HepG2 (cell line): ENCODE measurements around the gene SMIM13. TPM values are rescaled to one million over a fixed set of nuclear protein-coding genes. Genes with fewer than 3 reads are reported as not detected.

Source experiments
- CBX2 ChIP-seq, 2 experiments: fragments of 200-600 bp in 1 of 2; sonication (generic); formaldehyde crosslinking in 1 of 2; IDR thresholded peaks; 2 replicates each; pipeline versions ENCODE4 v1.7.0 to v1.8.1; 2018 to 2022; ENCODE audit warnings: low read depth in 2 of 2, low read length in 1 of 2, mild to moderate bottlenecking in 1 of 2, missing genetic modification reagents in 1 of 2
- FOXJ3 ChIP-seq: sonication (generic); formaldehyde crosslinking; IDR thresholded peaks from 2 replicates; pipeline ENCODE4 v1.4.0; 2020; ENCODE audit warnings: missing genetic modification reagents, mild to moderate bottlenecking, borderline replicate concordance
- HES4 ChIP-seq: sonication (generic); formaldehyde crosslinking; IDR thresholded peaks from 2 replicates; pipeline ENCODE4 v1.9.0; 2021; ENCODE audit warnings: mild to moderate bottlenecking, missing genetic modification reagents, borderline replicate concordance
- IKZF1 ChIP-seq: fragments of 450-650 bp; IDR thresholded peaks from 2 replicates; pipeline ENCODE4 v1.7.1; 2016
- KDM5B ChIP-seq: sonication (generic); formaldehyde crosslinking; IDR thresholded peaks from 2 replicates; pipeline ENCODE4 v1.4.0; 2020; ENCODE audit warnings: missing genetic modification reagents, mild to moderate bottlenecking, borderline replicate concordance
- KDM6A ChIP-seq: IDR thresholded peaks from 2 replicates; pipeline ENCODE4 v1.6.1; 2016; ENCODE audit warnings: low read depth
- RAD21 ChIP-seq: fragments of 450-650 bp; formaldehyde crosslinking; IDR thresholded peaks from 2 replicates; pipeline ENCODE4 v1.5.0; 2020; ENCODE audit warnings: mild to moderate bottlenecking
- SETDB1 ChIP-seq: sonication (generic); formaldehyde crosslinking; IDR thresholded peaks from 2 replicates; pipeline ENCODE4 v1.5.1; 2020; ENCODE audit warnings: missing genetic modification reagents, mild to moderate bottlenecking, borderline replicate concordance
- SOX5 ChIP-seq: IDR thresholded peaks from 2 replicates; pipeline ENCODE4 v1.6.1; 2016; ENCODE audit warnings: borderline replicate concordance
- SP1 ChIP-seq, 2 experiments: fragments of 450-650 bp in 1 of 2; sonication (generic) in 1 of 2; formaldehyde crosslinking in 1 of 2; IDR thresholded peaks; 2 replicates each; pipeline versions ENCODE4 v1.4.0 to v1.6.1; 2016 to 2020; ENCODE audit warnings: missing genetic modification reagents in 1 of 2
- TCF12 ChIP-seq, 2 experiments: fragments of 450-650 bp in 1 of 2; sonication (generic) in 1 of 2; formaldehyde crosslinking in 1 of 2; IDR thresholded peaks; 2 replicates each; pipeline versions ENCODE4 v1.6.1 to v1.8.0; 2017 to 2022; ENCODE audit warnings: antibody characterized with exemption in 1 of 2, mild to moderate bottlenecking in 1 of 2, missing genetic modification reagents in 1 of 2, moderate library complexity in 1 of 2
- TOPORS ChIP-seq: sonication (generic); formaldehyde crosslinking; IDR thresholded peaks from 2 replicates; pipeline ENCODE4 v1.8.0; 2023; ENCODE audit warnings: mild to moderate bottlenecking, missing genetic modification reagents
- TSC22D2 ChIP-seq: sonication (generic); formaldehyde crosslinking; IDR thresholded peaks from 2 replicates; pipeline ENCODE4 v1.5.1; 2020; ENCODE audit warnings: missing genetic modification reagents, mild to moderate bottlenecking, borderline replicate concordance
- ZBTB7B ChIP-seq: sonication (generic); formaldehyde crosslinking; IDR thresholded peaks from 2 replicates; pipeline ENCODE4 v1.4.0; 2020; ENCODE audit warnings: missing genetic modification reagents
- ZNF230 ChIP-seq: sonication (generic); formaldehyde crosslinking; IDR thresholded peaks from 2 replicates; pipeline ENCODE4 v1.4.0; 2020; ENCODE audit warnings: mild to moderate bottlenecking, missing genetic modification reagents
- ZNF253 ChIP-seq: sonication (generic); formaldehyde crosslinking; IDR thresholded peaks from 2 replicates; pipeline ENCODE4 v1.8.0; 2022; ENCODE audit warnings: mild to moderate bottlenecking, missing genetic modification reagents, borderline replicate concordance
- polyA plus RNA-seq, 8 experiments: library from polyadenylated mRNA; depleted of rRNA in 3 of 8; stranded (reverse) in 7 of 8; unstranded in 1 of 8; fragments of >200 nt; fragmentation: Illumina TruSeq in 4 of 8; extraction: Trizol in 4 of 8; gene quantifications; 2 replicates each; pipeline versions ENCODE4 v1.2.1 to v1.2.3, GENCODE V29; 2011 to 2016; ENCODE audit warnings: low read depth in 4 of 8, missing spikeins in 1 of 8, mixed read lengths in 1 of 8; ENCODE audit not compliant: insufficient read depth in 1 of 8
- total RNA-seq, 5 experiments: library from RNA; depleted of rRNA; stranded (reverse); fragments of >200 nt; fragmentation: Illumina TruSeq; extraction: Trizol; gene quantifications; 2 replicates each; pipeline ENCODE4 v1.2.3, GENCODE V29; 2016; ENCODE audit warnings: low read depth in 1 of 5
- TF ChIP-seq, protein P1 (sequence below): sonication (generic); formaldehyde crosslinking; IDR thresholded peaks from 2 replicates; pipeline ENCODE4 v1.4.0; 2020; ENCODE audit warnings: missing genetic modification reagents; ENCODE audit errors: not compliant biosample characterization
- TF ChIP-seq, protein P2 (sequence below): sonication (generic); formaldehyde crosslinking; IDR thresholded peaks from 2 replicates; pipeline ENCODE4 v1.5.1; 2020; ENCODE audit warnings: missing genetic modification reagents, mild to moderate bottlenecking, borderline replicate concordance
- TF ChIP-seq, protein P3 (sequence below): sonication (generic); formaldehyde crosslinking; IDR thresholded peaks from 2 replicates; pipeline ENCODE4 v1.4.0; 2020; ENCODE audit warnings: missing genetic modification reagents
- TF ChIP-seq, protein P4 (sequence below): sonication (generic); formaldehyde crosslinking; IDR thresholded peaks from 2 replicates; pipeline ENCODE4 v1.4.0; 2020; ENCODE audit warnings: mild to moderate bottlenecking, missing genetic modification reagents

The SMIM13 gene
- total and polyA plus RNA-seq, 2 of the 13 experiments (the other 11 are each of a cell fraction or from before 2014, with no cell fraction given) = 2.7 to 10.2 TPM

DNA sequence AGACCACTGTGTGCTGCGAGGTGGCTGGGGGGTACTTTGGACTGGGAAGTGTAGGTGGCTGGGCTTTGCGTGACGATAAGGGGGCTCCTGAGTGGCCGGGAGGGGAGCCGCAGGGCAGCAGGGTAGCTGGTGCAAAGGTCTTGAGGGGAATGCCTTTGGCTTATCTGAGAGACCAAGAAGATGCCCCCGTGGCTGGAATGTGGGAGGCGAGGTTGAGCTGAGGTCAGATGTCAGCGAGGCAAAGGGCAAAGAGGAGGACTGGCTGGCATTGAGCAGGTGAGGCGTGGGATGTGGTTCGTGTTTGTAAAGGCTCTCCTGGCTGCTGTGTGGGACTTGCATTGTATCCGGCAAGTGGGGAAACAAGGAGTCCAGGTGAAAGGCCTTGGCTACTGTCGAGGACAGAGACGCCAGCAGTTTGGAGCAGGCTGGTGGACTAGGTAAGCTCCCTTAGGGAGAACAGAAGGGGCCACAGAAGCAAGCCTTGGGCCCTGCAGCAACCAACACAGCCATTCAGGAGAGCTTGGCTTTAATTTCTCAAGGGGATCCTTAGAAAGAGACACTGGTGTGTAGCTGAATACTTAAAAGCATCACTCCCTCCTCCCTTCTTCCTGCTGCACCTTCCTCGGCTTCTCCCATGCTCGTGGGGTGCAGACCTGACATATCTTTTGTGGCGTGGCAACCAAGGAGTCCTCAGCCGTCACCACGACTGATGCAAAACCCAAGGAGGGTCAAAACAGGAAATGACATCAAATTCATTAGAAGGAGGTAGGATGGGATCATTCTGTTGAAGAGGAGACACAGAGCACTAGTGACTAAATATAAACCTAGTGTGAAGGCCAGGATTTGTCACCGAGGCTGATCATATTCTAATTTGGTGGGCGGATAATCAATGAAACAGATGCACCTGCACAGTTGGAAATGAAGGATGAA lies 71.3 kb downstream of the SMIM13 start (continued):
- TF ChIP-seq ZNF253 (CRISPR knock-in tag) (no peak), SETDB1 (CRISPR knock-in tag) (no peak), SOX5 (CRISPR knock-in tag) (no peak), KDM6A (CRISPR knock-in tag) (no peak), TSC22D2 (CRISPR knock-in tag) (no peak), ZBTB7B (CRISPR knock-in tag) (peak; percentile 82), HES4 (peak; percentile 49; the same call in 1 of the 2 replicates), KDM5B (CRISPR knock-in tag) (peak; percentile 79; the same call in 1 of the 2 replicates), CBX2 (IDR thresholded peaks at IDR 0.05; ENCODE audit: low read depth, low read length) (no peak), CBX2 (CRISPR knock-in tag; IDR thresholded peaks at IDR 0.05; ENCODE audit: low read depth) (no peak), RAD21 (CRISPR knock-in tag) (no peak), IKZF1 (no peak), TCF12 (IDR thresholded peaks at IDR 0.05) (no peak), TCF12 (CRISPR knock-in tag; IDR thresholded peaks at IDR 0.05) (no peak), TOPORS (0 out of 2 replicates have a peak, but pooled peaks have one; percentile 23), SP1 (IDR thresholded peaks at IDR 0.05) (no peak), SP1 (CRISPR knock-in tag; IDR thresholded peaks at IDR 0.05) (no peak), FOXJ3 (CRISPR knock-in tag) (no peak), ZNF230 (CRISPR knock-in tag) (no peak)
- TF ChIP-seq, protein P1, sequence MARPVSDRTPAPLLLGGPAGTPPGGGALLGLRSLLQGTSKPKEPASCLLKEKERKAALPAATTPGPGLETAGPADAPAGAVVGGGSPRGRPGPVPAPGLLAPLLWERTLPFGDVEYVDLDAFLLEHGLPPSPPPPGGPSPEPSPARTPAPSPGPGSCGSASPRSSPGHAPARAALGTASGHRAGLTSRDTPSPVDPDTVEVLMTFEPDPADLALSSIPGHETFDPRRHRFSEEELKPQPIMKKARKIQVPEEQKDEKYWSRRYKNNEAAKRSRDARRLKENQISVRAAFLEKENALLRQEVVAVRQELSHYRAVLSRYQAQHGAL (CRISPR knock-in tag) = no peak
- TF ChIP-seq, protein P2, sequence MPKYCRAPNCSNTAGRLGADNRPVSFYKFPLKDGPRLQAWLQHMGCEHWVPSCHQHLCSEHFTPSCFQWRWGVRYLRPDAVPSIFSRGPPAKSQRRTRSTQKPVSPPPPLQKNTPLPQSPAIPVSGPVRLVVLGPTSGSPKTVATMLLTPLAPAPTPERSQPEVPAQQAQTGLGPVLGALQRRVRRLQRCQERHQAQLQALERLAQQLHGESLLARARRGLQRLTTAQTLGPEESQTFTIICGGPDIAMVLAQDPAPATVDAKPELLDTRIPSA (CRISPR knock-in tag) = no peak; the same call in 1 of the 2 replicates
- TF ChIP-seq, protein P3, sequence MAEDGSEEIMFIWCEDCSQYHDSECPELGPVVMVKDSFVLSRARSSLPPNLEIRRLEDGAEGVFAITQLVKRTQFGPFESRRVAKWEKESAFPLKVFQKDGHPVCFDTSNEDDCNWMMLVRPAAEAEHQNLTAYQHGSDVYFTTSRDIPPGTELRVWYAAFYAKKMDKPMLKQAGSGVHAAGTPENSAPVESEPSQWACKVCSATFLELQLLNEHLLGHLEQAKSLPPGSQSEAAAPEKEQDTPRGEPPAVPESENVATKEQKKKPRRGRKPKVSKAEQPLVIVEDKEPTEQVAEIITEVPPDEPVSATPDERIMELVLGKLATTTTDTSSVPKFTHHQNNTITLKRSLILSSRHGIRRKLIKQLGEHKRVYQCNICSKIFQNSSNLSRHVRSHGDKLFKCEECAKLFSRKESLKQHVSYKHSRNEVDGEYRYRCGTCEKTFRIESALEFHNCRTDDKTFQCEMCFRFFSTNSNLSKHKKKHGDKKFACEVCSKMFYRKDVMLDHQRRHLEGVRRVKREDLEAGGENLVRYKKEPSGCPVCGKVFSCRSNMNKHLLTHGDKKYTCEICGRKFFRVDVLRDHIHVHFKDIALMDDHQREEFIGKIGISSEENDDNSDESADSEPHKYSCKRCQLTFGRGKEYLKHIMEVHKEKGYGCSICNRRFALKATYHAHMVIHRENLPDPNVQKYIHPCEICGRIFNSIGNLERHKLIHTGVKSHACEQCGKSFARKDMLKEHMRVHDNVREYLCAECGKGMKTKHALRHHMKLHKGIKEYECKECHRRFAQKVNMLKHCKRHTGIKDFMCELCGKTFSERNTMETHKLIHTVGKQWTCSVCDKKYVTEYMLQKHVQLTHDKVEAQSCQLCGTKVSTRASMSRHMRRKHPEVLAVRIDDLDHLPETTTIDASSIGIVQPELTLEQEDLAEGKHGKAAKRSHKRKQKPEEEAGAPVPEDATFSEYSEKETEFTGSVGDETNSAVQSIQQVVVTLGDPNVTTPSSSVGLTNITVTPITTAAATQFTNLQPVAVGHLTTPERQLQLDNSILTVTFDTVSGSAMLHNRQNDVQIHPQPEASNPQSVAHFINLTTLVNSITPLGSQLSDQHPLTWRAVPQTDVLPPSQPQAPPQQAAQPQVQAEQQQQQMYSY (CRISPR knock-in tag) = no peak
- TF ChIP-seq, protein P4, sequence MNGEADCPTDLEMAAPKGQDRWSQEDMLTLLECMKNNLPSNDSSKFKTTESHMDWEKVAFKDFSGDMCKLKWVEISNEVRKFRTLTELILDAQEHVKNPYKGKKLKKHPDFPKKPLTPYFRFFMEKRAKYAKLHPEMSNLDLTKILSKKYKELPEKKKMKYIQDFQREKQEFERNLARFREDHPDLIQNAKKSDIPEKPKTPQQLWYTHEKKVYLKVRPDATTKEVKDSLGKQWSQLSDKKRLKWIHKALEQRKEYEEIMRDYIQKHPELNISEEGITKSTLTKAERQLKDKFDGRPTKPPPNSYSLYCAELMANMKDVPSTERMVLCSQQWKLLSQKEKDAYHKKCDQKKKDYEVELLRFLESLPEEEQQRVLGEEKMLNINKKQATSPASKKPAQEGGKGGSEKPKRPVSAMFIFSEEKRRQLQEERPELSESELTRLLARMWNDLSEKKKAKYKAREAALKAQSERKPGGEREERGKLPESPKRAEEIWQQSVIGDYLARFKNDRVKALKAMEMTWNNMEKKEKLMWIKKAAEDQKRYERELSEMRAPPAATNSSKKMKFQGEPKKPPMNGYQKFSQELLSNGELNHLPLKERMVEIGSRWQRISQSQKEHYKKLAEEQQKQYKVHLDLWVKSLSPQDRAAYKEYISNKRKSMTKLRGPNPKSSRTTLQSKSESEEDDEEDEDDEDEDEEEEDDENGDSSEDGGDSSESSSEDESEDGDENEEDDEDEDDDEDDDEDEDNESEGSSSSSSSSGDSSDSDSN (CRISPR knock-in tag) = 0 out of 2 replicates have a peak, but pooled peaks have one; percentile 38
